TTC549 (cell line): ENCODE results near the gene STX11.
A peak's percentile ranks its signal among the peaks of the same experiment; 100 is the strongest.
"Not testable (repeated sequence)": the region's sequence is repeated elsewhere in the genome, so short reads cannot be mapped to it uniquely, and the experiment has no call there.

Source experiments
- FAIRE-seq: peaks from 2 replicates; lab custom pipeline; 2012; peaks lifted over from hg19 to GRCh38; lab: Jason Lieb, UNC

The STX11 gene

DNA sequence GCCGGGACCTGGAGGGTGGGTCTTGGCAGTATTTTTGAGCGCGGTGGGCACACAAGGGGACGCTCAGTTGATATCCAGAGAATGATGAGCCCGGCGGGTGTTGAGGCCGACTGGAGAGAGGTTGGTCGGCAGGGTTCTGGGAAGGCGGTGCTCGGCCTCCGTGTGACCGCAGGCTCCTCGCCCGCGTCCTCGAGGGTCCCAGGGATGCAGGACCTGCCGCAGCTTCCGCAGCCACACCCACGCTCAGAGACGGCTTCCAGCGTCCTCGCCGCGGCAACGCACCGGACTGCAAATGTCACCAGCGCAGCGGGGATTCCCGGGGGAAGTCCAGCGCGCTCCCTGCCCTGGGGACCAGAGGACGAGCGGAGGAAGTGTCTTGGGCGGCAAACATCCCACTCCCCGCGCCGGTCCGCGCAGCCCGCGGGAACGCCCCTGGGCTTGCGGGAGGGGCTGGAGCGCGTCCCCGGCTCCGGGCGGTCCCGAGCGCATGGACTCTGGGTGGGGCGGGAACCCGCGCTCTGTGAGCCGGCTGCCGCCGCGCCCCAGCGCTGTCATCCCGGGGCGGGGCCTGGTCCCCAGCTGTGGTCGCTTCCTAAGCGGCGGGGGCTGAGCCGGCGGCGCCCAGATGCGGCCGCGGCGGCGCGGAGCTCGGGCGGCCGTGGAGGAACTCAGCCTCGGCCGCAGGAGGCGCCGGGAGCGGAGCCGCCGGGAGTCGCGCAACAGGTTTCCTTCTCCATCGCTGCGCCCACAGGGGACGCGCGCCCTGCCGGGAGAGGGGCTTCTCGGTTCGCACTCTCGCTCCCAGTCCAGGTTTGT, at the start of gene STX11:
Gene STX11, plus strand, starts transcription at position 624 of the 816 bp plus-strand sequence. CDS start 36,111 bp downstream, outside the sequence.
- FAIRE-seq, result no peak

- no peak for FAIRE-seq
These were observed 47.2 kb upstream of the STX11 start for GRCh38 chr6:144103026-144103563.

DNA sequence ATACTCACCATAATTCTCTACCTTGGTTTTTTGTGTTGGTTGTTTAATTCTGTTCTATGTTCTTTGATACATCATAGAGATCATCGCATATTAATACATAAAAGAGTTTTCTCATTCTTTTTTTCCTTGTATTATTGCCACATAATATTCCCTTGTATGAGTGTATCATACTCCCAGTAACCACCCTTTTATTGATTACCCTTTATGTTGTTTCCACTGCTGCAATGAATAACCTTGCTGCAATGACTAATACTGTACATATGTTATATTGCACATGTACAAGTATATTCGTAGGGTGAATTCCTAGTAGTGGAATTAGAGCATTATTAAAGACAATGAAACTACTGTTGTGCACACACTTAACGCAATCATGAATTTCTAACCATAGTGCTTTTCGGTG, 45.8 kb upstream of the STX11 start:
- no peak for FAIRE-seq

DNA sequence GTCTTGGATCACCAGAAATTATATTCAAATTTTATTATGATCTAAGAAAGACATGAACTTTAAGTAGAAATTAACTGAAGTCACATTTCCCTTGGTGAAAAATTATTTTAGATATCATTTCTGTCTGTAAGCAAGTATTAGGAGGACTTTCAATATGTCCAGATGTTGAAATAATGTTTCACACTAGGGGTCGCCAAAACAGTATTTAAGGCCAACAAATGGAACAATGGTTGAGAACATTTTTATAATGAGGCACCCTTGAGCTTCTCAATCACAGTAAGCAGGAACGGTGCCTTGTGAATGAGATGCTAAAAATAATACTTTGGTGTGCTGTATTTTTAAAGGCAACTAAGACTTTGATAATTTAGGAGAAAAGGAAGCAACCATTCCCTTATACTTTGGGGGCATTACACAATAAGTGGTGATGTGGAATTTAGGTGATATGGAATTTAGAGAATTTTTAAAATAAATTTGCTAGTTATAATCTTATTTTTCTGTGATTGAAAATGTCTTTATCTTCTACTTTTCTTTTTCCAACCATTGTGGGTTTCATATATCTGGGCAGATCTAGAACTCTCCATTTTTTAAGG, 45.3 kb upstream of the STX11 start:
- peak; percentile 96 for FAIRE-seq

GRCh38 chr6:144106206-144106605, 44.1 kb upstream of the STX11 start:
- no peak for FAIRE-seq

GRCh38 chr6:144110210-144110609, 40.1 kb upstream of the STX11 start:
- no peak for FAIRE-seq

DNA sequence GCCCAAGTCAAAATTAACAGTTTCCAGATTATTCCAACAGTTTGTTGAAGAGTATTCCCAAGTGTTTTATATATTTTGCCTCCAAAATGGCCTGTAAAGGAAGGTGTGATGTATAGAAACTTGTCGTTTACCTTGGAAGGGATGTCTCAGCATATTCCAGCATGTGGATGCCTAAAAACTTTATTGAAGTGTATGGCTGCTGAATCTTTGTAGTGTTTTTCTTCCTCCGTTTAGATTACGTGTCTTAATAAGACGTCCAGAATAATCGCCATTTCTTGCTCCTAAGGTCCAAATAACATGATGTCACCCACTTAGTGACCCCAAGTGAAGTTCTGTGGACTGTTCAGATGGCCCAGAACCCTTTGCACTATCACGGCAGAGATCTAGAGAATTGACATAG, 37.0 kb upstream of the STX11 start:
- FAIRE-seq, result no peak

DNA sequence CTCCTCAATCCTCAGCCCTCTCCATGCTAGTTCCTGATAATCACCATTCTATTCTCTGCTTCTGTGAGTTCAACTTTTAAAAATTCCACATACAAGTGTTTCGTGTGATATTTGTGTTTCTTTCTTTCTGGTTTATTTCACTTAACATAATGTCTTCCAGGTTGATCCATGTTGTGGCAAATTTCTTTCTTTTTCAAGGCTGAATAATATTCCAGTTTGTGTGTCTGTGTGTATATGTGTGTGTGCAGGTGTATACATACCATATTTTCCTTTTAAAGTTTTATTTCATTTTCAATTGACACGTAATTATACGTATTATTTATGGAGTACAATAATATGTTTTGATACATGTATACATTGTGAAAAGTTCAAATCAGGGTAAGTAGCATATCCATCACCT, 35.1 kb upstream of the STX11 start:
- FAIRE-seq, result no peak

GRCh38 chr6:144119376-144119775, 30.9 kb upstream of the STX11 start:
- FAIRE-seq, result no peak

DNA sequence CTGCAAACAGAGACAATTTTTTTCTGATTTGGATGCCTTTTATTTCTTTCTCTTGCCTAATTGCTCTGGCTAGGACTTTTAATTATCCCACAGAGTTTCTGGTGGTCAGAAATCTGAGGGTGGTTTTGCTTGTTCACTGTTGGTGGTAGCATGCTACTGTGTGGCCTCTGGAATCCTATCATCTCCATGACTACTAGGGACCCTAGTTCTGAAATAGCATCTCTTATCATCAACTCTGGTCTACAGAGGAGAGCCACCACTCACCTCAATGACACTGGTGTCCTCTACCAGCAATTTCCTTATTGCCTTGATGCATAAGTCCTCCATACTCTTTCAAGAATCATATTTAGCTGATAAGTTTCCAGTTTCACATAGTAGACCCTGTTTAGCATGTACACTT, 27.5 kb upstream of the STX11 start:
- no peak for FAIRE-seq

DNA sequence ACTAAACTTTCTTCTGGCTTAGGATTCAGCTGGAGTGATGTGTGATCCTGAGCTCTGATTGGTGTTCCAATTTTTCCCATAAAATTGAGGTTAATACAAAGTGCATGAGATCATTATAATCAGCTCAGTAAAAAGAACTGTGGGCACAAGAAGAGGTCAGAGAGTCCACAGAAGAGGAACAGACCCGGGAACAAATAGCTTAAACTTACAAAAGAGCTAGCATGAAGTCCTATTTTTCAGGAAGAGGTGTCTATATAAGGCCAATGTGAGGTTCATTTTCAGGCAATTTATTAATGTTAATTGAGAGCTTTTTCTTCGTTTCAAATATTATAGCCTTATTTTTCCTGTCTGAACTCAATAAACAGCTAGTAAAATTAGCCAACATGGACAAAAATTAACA, 26.9 kb upstream of the STX11 start:
- no peak for FAIRE-seq

GRCh38 chr6:144123836-144124235, 26.5 kb upstream of the STX11 start:
- no peak for FAIRE-seq

DNA sequence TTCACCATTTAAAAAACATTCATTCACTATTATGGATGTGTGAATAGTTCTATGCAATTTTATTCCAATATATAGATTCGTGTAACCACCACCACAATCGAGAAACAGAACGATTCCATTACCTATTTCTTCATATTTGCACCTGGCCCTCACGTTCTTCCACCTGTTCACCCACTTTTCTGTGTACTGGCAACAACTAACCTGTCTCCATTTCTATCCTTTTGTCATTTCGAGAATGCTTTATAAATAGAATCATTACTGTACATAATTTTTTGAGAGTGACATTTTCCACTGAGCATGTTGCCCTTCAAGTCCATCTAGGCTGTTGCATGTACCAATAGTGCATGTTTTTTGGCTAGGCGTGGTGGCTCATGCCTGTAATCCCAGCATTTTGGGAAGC, 23.2 kb upstream of the STX11 start:
- FAIRE-seq, result no peak

DNA sequence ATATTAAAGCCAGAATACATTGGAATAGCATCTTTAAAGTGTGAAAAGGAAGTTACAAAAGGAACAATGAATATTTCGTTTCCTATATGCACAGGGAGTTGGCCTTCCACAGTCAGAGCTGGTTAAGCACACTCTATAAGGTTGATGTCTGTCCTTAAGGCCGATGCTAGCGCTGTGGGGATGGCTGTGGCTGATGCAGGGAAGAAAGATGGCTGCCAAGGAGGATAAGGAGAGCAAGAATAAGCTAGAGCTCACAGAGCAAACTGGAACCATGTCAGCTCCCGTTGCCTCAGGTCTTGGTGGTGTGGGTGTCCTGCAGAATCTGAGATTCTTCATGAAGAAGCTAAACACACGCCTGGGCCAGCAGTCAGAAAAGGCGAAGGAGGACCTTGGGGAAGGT, 20.8 kb upstream of the STX11 start:
- FAIRE-seq, result no peak

- no peak for FAIRE-seq
These were observed 19.0 kb upstream of the STX11 start for GRCh38 chr6:144131248-144131709.

- FAIRE-seq, result not testable (repeated sequence)
These were observed 18.1 kb upstream of the STX11 start for GRCh38 chr6:144132167-144132690.

DNA sequence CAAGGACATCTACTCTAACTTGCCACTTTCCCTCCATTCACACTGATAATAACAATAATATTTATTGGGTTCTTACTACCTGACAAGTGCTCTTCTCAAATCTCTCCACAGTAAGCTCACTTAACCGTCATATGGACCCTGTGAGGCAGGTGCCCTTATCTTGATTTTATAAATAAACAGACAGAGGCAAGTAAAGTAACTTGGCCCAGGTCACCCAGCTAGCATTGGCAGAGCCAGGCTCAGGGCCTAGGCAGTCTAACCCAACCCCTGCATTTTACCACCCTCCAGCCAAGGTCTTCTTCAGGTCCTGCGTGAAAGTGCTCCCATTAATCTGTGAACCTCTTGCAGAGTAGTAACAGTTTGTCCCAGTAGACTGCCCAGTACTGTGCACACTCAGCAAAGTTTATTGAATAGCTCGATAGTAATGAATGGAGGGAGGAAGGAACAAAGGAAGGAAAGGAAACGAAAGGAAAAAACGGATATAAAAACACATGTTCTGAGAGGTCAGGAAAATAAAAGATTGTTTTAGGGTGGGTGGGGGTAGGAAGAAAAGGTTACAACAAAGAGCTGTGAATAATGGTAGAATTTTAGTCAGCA, 17.0 kb upstream of the STX11 start:
- FAIRE-seq, result no peak

DNA sequence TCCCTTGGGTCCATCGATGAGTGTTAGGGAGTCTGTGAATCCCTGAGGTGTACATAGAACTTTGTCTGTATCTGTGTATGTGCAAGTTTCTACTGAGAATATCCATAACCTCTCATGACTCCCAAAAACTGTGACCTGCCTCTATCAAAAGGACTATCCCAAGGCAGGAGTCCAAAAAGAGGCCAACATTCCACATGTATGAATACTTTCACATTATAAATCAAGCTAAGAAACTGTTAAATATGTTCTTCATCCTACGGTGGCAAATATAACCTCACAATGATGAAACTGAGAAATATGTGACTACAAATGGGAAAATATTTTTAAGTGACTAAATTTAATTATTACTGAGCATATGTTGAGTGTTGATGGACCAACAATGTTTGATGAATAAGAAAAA, 16.1 kb upstream of the STX11 start:
- no peak for FAIRE-seq

- FAIRE-seq, result no peak
These were observed 15.6 kb upstream of the STX11 start for GRCh38 chr6:144134737-144135136.

DNA sequence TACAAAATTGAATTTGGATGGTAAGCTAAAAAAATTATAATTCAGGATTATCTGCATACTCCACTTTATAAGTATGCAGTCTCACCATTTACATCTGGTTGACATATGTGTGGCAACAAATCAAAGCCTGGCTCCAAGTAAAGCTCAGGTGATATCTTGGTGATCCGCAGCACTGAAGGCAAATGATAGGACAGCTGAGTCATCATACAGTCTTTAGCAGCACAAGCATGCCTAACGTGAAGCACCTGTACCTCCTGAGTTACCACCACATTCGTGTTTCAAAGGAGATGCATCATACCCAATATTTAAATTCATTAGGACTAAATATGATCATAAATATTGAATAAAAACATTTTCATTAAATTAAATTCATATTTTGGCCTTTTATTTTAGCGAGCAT, 11.8 kb upstream of the STX11 start:
- FAIRE-seq, result no peak

DNA sequence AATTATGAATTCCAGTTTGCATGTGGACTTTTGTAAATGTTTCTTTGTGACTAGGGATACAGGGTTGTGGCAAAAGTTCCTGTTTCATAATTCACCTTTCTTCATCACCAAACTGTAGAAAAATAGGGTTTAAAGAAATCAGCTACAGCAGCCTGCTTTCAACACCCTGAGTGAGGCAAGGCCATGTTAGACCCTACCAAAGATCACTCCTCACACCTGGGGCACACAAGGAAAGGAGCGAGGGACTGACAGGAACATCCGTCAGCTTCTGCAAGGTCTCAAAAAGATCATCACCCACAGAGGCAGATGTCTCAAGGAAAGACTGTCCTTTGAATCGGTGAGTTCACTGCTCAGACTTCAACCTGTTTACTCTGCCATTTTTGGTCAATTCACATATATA, 10.5 kb upstream of the STX11 start:
- no peak for FAIRE-seq

GRCh38 chr6:144140867-144141266, 9.4 kb upstream of the STX11 start:
- FAIRE-seq, result no peak

DNA sequence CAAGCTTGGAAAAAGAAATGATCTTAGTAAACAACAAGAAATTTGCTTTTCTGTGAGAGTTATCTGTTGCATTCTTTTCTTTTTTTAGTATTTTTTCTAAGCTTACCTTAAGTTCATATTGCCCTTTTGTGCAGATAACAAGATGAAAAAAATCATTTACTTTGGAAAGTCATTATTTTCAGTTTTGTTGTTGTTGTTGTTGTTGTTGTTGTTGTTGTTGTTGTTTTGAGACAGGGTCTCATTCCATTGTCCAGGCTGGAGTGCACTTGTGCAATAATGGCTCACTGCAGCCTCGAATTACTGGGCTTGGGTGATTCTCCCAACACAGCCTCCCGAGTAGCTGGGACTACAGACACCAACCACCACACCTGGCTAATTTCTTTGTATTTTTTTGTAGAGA, 8.8 kb upstream of the STX11 start:
- FAIRE-seq, result no peak
